Measurements from ENCODE around the gene CD96. TPM values are rescaled to one million over a fixed set of nuclear protein-coding genes. Genes with fewer than 3 reads are reported as not detected.

The CD96 gene
- polyA plus RNA-seq, 1 experiment, result 0.12 TPM

- Histone ChIP-seq H3K4me3 (ENCODE audit: low read depth, low read length) (no peak overlapping the region), H3K9me3 (ENCODE audit: control insufficient read depth, insufficient read depth, low read length) (no peaks in the 10 kb centered on the region), H3K27ac (ENCODE audit: low read depth, low read length) (no peak overlapping the region), H3K27me3 (ENCODE audit: control insufficient read depth, insufficient read depth, low read length) (no peaks in the 10 kb centered on the region)
- DNase-seq (ENCODE audit: low read depth, low spot score), result no peak
- ChIA-PET POLR2A (interaction anchor here (0.6 kb wide), 1 partner anchor 1773 kb away, joined by 3 read pairs; no protein-coding TSS in a partner anchor), CTCF (interaction anchor here (0.7 to 7.4 kb wide), 6 partner anchors 9 to 599 kb away, joined by 3 to 182 read pairs (median 20); no protein-coding TSS in a partner anchor)
- TF ChIP-seq CTCF (IDR thresholded peaks at IDR 0.05; ENCODE audit: low read depth, low read length), result no peak
Measured at GRCh38 chr3:111694471-111694870, 152.5 kb downstream of the CD96 start.

DNA sequence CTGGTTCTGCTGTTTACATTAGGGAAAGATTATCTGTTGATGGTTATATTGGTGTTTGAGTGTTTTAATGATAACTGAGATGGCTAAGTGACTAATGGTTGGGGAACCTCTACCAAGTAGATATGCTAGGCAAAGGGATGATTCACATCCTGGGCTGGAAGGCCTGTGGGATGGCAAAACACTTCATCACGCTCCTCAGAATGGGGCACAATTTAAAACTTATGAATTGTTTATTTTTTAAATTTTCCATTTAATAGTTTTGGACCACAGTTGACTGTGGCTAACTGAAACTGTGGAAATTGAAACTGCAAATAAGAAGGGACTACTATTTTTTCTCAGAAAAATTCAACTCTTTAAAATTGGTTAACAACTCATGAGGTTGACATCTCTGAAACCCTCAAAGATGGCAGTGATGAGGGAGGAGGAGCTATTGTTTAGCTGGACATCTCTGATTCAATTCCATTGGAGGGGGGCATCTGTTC, 153.7 kb downstream of the CD96 start:
- Histone ChIP-seq H3K27ac (ENCODE audit: low read depth, low read length) (no peak overlapping the region), H3K27me3 (ENCODE audit: control insufficient read depth, insufficient read depth, low read length) (no peaks in the 10 kb centered on the region), H3K4me3 (ENCODE audit: low read depth, low read length) (no peak overlapping the region), H3K9me3 (ENCODE audit: control insufficient read depth, insufficient read depth, low read length) (no peaks in the 10 kb centered on the region)
- no peak for TF ChIP-seq CTCF (IDR thresholded peaks at IDR 0.05; ENCODE audit: low read depth, low read length)
- peak; percentile 32 for DNase-seq (ENCODE audit: low read depth, low spot score)
- POLR2A ChIA-PET, result no interaction called here
- CTCF ChIA-PET, result interaction anchor here (1.4 to 2.0 kb wide), 3 partner anchors 21 to 348 kb away, joined by 6 to 20 read pairs (median 12); no protein-coding TSS in a partner anchor

DNA sequence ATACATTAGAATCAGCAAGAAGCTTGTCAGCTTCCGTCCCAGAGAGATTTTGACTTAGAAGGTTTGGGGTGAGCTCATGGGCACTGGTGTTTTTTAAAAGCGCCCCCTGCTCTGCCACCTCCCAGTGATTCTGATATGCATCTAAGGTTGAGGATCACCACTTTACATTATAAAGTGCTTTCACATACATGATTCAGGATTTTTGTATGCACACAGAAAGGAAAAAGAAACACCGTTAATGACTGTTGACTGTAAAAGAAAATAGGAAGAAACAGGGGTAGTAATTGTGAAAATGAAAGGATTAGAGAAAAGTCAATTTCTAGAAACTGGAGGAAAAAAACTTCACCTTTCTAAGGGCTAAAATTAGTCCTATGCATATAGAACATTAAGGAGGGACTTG, 158.1 kb downstream of the CD96 start:
- ChIA-PET POLR2A (no interaction called here), CTCF (interaction anchor here (1.0 to 2.5 kb wide), 6 partner anchors 9 to 268 kb away, joined by 3 to 17 read pairs (median 7); no protein-coding TSS in a partner anchor)
- Histone ChIP-seq H3K27ac (ENCODE audit: low read depth, low read length) (no peak overlapping the region), H3K9me3 (ENCODE audit: control insufficient read depth, insufficient read depth, low read length) (no peaks in the 10 kb centered on the region), H3K27me3 (ENCODE audit: control insufficient read depth, insufficient read depth, low read length) (no peaks in the 10 kb centered on the region), H3K4me3 (ENCODE audit: low read depth, low read length) (no peak overlapping the region)
- TF ChIP-seq CTCF (IDR thresholded peaks at IDR 0.05; ENCODE audit: low read depth, low read length), result no peak
- DNase-seq (ENCODE audit: low read depth, low spot score), result no peak

GRCh38 chr3:111701292-111701906, 159.4 kb downstream of the CD96 start:
- no peak for DNase-seq (ENCODE audit: low read depth, low spot score)
- POLR2A ChIA-PET, result no interaction called here
- no peak overlapping the region for H3K4me3 ChIP-seq (ENCODE audit: low read depth, low read length)
- H3K27me3 ChIP-seq (ENCODE audit: control insufficient read depth, insufficient read depth, low read length), result no peaks in the 10 kb centered on the region
- no peak overlapping the region for H3K27ac ChIP-seq (ENCODE audit: low read depth, low read length)
- CTCF ChIA-PET, result interaction anchor here (0.8 to 2.5 kb wide), 2 partner anchors 10 to 266 kb away, joined by 3 to 8 read pairs; no protein-coding TSS in a partner anchor
- TF ChIP-seq CTCF (IDR thresholded peaks at IDR 0.05; ENCODE audit: low read depth, low read length), result no peak
- H3K9me3 ChIP-seq (ENCODE audit: control insufficient read depth, insufficient read depth, low read length), result no peaks in the 10 kb centered on the region

Other genes starting within 250 kb of the CD96 start
- gene ZBED2, start 53.1 kb downstream of the CD96 start, polyA plus RNA-seq (2011; rRNA removed), result 0.11 and 0.14 TPM in 2 replicates
- 0.52 and 0.72 TPM in 2 replicates for gene PLCXD2, start 132.5 kb downstream of the CD96 start, polyA plus RNA-seq (2011; rRNA removed)